Measurements from ENCODE around the gene TMEM52B. TPM values are rescaled to one million over a fixed set of nuclear protein-coding genes. Genes with fewer than 3 reads are reported as not detected.

The TMEM52B gene
- total and polyA plus RNA-seq, 4 donors = 0.37 TPM; not detected in 3

DNA sequence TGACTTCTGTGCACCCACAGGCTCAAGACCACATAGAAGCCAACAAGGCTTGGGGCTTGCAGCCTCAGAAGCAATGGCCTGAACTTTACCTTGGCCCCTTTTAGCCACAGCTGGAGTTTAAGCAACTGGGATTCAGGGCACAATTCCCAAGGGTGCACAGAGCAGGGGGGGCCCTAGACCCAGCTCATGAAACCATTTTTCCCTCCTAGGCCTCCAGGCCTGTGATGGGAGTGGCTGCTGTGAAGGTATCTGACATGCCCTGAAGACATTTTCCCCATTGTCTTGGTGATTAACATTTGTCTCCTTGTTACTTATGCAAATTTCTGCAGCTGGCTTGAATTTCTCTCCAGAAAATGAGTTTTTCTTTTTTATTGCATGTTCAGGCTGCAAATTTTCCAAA, 55.7 kb downstream of the TMEM52B start:
- Histone ChIP-seq H3K9ac (ENCODE audit: low read depth in 1 of 2, low read length in 2 of 2) (no peak overlapping the region), H3K27ac (ENCODE audit: low read depth in 1 of 2, low read length in 2 of 2) (no peak overlapping the region), H3K27me3 (ENCODE audit: control insufficient read depth in 4 of 4, insufficient read depth in 4 of 4, low read length in 3 of 4) (no peaks in the 10 kb centered on the region), H3K9me3 (ENCODE audit: control insufficient read depth in 4 of 4, low read length in 3 of 4) (peaks cover 0 to 4% (median 1%) of the 10 kb centered on the region in 4 donors), H3K4me3 (ENCODE audit: low read depth in 1 of 3, low read length in 3 of 3) (no peak overlapping the region), H3K36me3 (ENCODE audit: control insufficient read depth in 4 of 4, insufficient read depth in 3 of 4, low read depth in 1 of 4, low read length in 3 of 4) (no peaks in the 10 kb centered on the region), H3K4me1 (ENCODE audit: control insufficient read depth in 4 of 4, insufficient read depth in 4 of 4, low read length in 3 of 4) (no peaks in the 10 kb centered on the region)
- TF ChIP-seq, protein P1, sequence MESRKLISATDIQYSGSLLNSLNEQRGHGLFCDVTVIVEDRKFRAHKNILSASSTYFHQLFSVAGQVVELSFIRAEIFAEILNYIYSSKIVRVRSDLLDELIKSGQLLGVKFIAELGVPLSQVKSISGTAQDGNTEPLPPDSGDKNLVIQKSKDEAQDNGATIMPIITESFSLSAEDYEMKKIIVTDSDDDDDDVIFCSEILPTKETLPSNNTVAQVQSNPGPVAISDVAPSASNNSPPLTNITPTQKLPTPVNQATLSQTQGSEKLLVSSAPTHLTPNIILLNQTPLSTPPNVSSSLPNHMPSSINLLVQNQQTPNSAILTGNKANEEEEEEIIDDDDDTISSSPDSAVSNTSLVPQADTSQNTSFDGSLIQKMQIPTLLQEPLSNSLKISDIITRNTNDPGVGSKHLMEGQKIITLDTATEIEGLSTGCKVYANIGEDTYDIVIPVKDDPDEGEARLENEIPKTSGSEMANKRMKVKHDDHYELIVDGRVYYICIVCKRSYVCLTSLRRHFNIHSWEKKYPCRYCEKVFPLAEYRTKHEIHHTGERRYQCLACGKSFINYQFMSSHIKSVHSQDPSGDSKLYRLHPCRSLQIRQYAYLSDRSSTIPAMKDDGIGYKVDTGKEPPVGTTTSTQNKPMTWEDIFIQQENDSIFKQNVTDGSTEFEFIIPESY (IDR thresholded peaks at IDR 0.05) = no peak
- TF ChIP-seq NR2F2 (IDR thresholded peaks at IDR 0.05) (no peak), GABPA (IDR thresholded peaks at IDR 0.05 in 1 of 2, conservative IDR thresholded peaks at IDR 0.05 in 1 of 2) (no peak), RAD21 (IDR thresholded peaks at IDR 0.05) (no peak), SP1 (IDR thresholded peaks at IDR 0.05) (no peak), RXRA (IDR thresholded peaks at IDR 0.05) (no peak), EGR1 (IDR thresholded peaks at IDR 0.05; ENCODE audit: low read depth in 2 of 2) (no peak), FOXA2 (IDR thresholded peaks at IDR 0.05) (no peak), TAF1 (conservative IDR thresholded peaks at IDR 0.05) (no peak), HNF4A (conservative IDR thresholded peaks at IDR 0.05) (no peak), FOXA1 (IDR thresholded peaks at IDR 0.05) (no peak), YY1 (IDR thresholded peaks at IDR 0.05) (no peak), JUND (IDR thresholded peaks at IDR 0.05) (no peak), HNF4G (IDR thresholded peaks at IDR 0.05) (no peak)
- TF ChIP-seq, protein P2, sequence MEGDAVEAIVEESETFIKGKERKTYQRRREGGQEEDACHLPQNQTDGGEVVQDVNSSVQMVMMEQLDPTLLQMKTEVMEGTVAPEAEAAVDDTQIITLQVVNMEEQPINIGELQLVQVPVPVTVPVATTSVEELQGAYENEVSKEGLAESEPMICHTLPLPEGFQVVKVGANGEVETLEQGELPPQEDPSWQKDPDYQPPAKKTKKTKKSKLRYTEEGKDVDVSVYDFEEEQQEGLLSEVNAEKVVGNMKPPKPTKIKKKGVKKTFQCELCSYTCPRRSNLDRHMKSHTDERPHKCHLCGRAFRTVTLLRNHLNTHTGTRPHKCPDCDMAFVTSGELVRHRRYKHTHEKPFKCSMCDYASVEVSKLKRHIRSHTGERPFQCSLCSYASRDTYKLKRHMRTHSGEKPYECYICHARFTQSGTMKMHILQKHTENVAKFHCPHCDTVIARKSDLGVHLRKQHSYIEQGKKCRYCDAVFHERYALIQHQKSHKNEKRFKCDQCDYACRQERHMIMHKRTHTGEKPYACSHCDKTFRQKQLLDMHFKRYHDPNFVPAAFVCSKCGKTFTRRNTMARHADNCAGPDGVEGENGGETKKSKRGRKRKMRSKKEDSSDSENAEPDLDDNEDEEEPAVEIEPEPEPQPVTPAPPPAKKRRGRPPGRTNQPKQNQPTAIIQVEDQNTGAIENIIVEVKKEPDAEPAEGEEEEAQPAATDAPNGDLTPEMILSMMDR (IDR thresholded peaks at IDR 0.05; ENCODE audit: low read depth, low read length, missing input control) = no peak
- TF ChIP-seq, protein P3, sequence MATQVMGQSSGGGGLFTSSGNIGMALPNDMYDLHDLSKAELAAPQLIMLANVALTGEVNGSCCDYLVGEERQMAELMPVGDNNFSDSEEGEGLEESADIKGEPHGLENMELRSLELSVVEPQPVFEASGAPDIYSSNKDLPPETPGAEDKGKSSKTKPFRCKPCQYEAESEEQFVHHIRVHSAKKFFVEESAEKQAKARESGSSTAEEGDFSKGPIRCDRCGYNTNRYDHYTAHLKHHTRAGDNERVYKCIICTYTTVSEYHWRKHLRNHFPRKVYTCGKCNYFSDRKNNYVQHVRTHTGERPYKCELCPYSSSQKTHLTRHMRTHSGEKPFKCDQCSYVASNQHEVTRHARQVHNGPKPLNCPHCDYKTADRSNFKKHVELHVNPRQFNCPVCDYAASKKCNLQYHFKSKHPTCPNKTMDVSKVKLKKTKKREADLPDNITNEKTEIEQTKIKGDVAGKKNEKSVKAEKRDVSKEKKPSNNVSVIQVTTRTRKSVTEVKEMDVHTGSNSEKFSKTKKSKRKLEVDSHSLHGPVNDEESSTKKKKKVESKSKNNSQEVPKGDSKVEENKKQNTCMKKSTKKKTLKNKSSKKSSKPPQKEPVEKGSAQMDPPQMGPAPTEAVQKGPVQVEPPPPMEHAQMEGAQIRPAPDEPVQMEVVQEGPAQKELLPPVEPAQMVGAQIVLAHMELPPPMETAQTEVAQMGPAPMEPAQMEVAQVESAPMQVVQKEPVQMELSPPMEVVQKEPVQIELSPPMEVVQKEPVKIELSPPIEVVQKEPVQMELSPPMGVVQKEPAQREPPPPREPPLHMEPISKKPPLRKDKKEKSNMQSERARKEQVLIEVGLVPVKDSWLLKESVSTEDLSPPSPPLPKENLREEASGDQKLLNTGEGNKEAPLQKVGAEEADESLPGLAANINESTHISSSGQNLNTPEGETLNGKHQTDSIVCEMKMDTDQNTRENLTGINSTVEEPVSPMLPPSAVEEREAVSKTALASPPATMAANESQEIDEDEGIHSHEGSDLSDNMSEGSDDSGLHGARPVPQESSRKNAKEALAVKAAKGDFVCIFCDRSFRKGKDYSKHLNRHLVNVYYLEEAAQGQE (IDR thresholded peaks at IDR 0.05) = no peak
- TF ChIP-seq, protein P4, sequence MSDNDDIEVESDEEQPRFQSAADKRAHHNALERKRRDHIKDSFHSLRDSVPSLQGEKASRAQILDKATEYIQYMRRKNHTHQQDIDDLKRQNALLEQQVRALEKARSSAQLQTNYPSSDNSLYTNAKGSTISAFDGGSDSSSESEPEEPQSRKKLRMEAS (IDR thresholded peaks at IDR 0.05) = no peak
- TF ChIP-seq, protein P5, sequence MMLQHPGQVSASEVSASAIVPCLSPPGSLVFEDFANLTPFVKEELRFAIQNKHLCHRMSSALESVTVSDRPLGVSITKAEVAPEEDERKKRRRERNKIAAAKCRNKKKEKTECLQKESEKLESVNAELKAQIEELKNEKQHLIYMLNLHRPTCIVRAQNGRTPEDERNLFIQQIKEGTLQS (IDR thresholded peaks at IDR 0.05) = no peak
- DNase-seq (ENCODE audit: low spot score) = no peak
